Measurements from ENCODE around the gene PXMP2. TPM values are rescaled to one million over a fixed set of nuclear protein-coding genes. Genes with fewer than 3 reads are reported as not detected.

The PXMP2 gene
- total RNA-seq, 4 donors from 2014 or later: 25.7 to 57.6 (median 38.4) TPM

- no peaks in the 10 kb centered on the region for H3K4me1 ChIP-seq
- H3K4me3 ChIP-seq (replicated peaks in 1 of 3): no peak overlapping the region
- no peaks in the 10 kb centered on the region for H3K27me3 ChIP-seq
- no peak for DNase-seq
- no peak overlapping the region for H3K27ac ChIP-seq
- 92 to 97% methylated on average over 28 to 31 of the region's 31 CpGs for WGBS, 2 donors
- H3K36me3 ChIP-seq: peaks cover 46 to 47% of the 10 kb centered on the region in 2 donors
- TF ChIP-seq CTCF (IDR thresholded peaks at IDR 0.05) (no peak), POLR2A (IDR thresholded peaks at IDR 0.05) (no peak)
- no peaks in the 10 kb centered on the region for H3K9me3 ChIP-seq
- intact Hi-C loops (cut with DNase I): no loop called here
These were observed 32.0 kb downstream of the PXMP2 start for GRCh38 chr12:132719141-132719953.

- 91 to 97% methylated on average over 12 of the region's 12 CpGs for WGBS, 2 donors
- no peak for TF ChIP-seq POLR2A (IDR thresholded peaks at IDR 0.05)
- no peak for TF ChIP-seq CTCF (IDR thresholded peaks at IDR 0.05)
- Histone ChIP-seq H3K27ac (no peak overlapping the region), H3K36me3 (peaks cover 51 to 52% of the 10 kb centered on the region in 2 donors), H3K27me3 (no peaks in the 10 kb centered on the region), H3K4me1 (no peaks in the 10 kb centered on the region), H3K4me3 (replicated peaks in 1 of 3) (no peak overlapping the region), H3K9me3 (no peaks in the 10 kb centered on the region)
- intact Hi-C loops (cut with DNase I): no loop called here
- DNase-seq: no peak
These were observed 32.6 kb downstream of the PXMP2 start for GRCh38 chr12:132719954-132720324.

- Histone ChIP-seq H3K27ac (no peak overlapping the region), H3K4me1 (no peaks in the 10 kb centered on the region), H3K4me3 (replicated peaks in 1 of 3) (no peak overlapping the region), H3K36me3 (peaks cover 57 to 60% of the 10 kb centered on the region in 2 donors), H3K9me3 (no peaks in the 10 kb centered on the region), H3K27me3 (no peaks in the 10 kb centered on the region)
- no peak for TF ChIP-seq CTCF (IDR thresholded peaks at IDR 0.05)
- TF ChIP-seq POLR2A (IDR thresholded peaks at IDR 0.05): no peak
- intact Hi-C loops (cut with DNase I): no loop called here
- no peak for DNase-seq
- WGBS, 2 donors: 94 to 97% methylated on average over 25 of the region's 25 CpGs
These were observed 33.4 kb downstream of the PXMP2 start for GRCh38 chr12:132720606-132721345.

- WGBS, 2 donors: 94 to 95% methylated on average over 23 to 30 of the region's 30 CpGs
- Histone ChIP-seq H3K4me3 (replicated peaks in 1 of 3) (no peak overlapping the region), H3K27me3 (no peaks in the 10 kb centered on the region), H3K4me1 (no peaks in the 10 kb centered on the region), H3K27ac (no peak overlapping the region), H3K9me3 (no peaks in the 10 kb centered on the region), H3K36me3 (peaks cover 68 to 72% of the 10 kb centered on the region in 2 donors)
- DNase-seq: no peak
- intact Hi-C loops (cut with DNase I): no loop called here
- TF ChIP-seq POLR2A (IDR thresholded peaks at IDR 0.05) (no peak), CTCF (IDR thresholded peaks at IDR 0.05) (no peak)
These were observed 35.8 kb downstream of the PXMP2 start for GRCh38 chr12:132723015-132723763.

Measured in thyroid gland (tissue), 4 donors.